MM.1S (cell line): ENCODE measurements around the gene GPR82.
A peak's percentile ranks its signal among the peaks of the same experiment; 100 is the strongest.

Experiments used
- DNase-seq: peaks from one replicate; pipeline ENCODE4 v3.0.0-alpha.2; 2015
- H2AFZ ChIP-seq: fragments of 300-600 bp; sonication (generic); 2 replicates; pipeline ENCODE4 v1.6.0; 2016; ENCODE audit warnings: antibody characterized with exemption, low read length
- H3F3A ChIP-seq: fragments of 300-600 bp; sonication (generic); 2 replicates; pipeline ENCODE4 v1.6.1; 2016; ENCODE audit warnings: mild to moderate bottlenecking, antibody characterized with exemption, low read length, moderate library complexity, mixed read lengths; ENCODE audit not compliant: insufficient read depth
- H3K27ac ChIP-seq: fragments of 300-600 bp; sonication (generic); 2 replicates; pipeline ENCODE4 v1.5.1; 2016; ENCODE audit warnings: mild to moderate bottlenecking, low read length
- H3K27me3 ChIP-seq: fragments of 300-600 bp; sonication (generic); replicated peaks from 2 replicates; pipeline ENCODE4 v1.6.0; 2016; ENCODE audit warnings: low read length; ENCODE audit not compliant: insufficient read depth
- H3K36me3 ChIP-seq: fragments of 300-600 bp; sonication (generic); replicated peaks from 2 replicates; pipeline ENCODE4 v1.6.1; 2016; ENCODE audit warnings: mild to moderate bottlenecking, low read length, mixed read lengths; ENCODE audit not compliant: insufficient read depth
- H3K4me1 ChIP-seq: fragments of 300-600 bp; sonication (generic); 2 replicates; pipeline ENCODE4 v1.6.1; 2016; ENCODE audit warnings: low read length, mixed read lengths
- H3K4me2 ChIP-seq: fragments of 300-600 bp; sonication (generic); 2 replicates; pipeline ENCODE4 v1.6.0; 2016; ENCODE audit warnings: low read depth, low read length
- H3K4me3 ChIP-seq: fragments of 300-600 bp; sonication (generic); 2 replicates; pipeline ENCODE4 v1.5.1; 2016; ENCODE audit warnings: low read length, mixed read lengths
- H3K79me2 ChIP-seq: fragments of 300-600 bp; sonication (generic); 2 replicates; pipeline ENCODE4 v1.6.1; 2016; ENCODE audit warnings: mixed run types, low read length, mixed read lengths
- H3K9ac ChIP-seq: fragments of 300-600 bp; sonication (generic); 2 replicates; pipeline ENCODE4 v1.6.1; 2016; ENCODE audit warnings: low read length, mixed read lengths
- H3K9me2 ChIP-seq: fragments of 300-600 bp; sonication (generic); replicated peaks from 2 replicates; pipeline ENCODE4 v1.6.1; 2016; ENCODE audit warnings: mild to moderate bottlenecking, low read length, mixed read lengths; ENCODE audit not compliant: insufficient read depth
- H3K9me3 ChIP-seq: fragments of 300-600 bp; sonication (generic); replicated peaks from 2 replicates; pipeline ENCODE4 v1.6.1; 2016; ENCODE audit warnings: mild to moderate bottlenecking, low read length, mixed read lengths; ENCODE audit not compliant: insufficient read depth
- H4K20me1 ChIP-seq: fragments of 300-600 bp; sonication (generic); 2 replicates; pipeline ENCODE4 v1.6.1; 2016; ENCODE audit warnings: mild to moderate bottlenecking, low read length, moderate library complexity, mixed read lengths; ENCODE audit not compliant: insufficient read depth
- EZH2 ChIP-seq: fragments of 300-600 bp; sonication (generic); optimal IDR thresholded peaks from 2 replicates; pipeline ENCODE3; 2017; ENCODE audit warnings: low read depth, mild to moderate bottlenecking, antibody characterized with exemption, low read length, mixed read lengths
- EZH2phosphoT487 ChIP-seq: fragments of 300-600 bp; sonication (generic); IDR thresholded peaks from 2 replicates; pipeline ENCODE4 v1.6.1; 2018; ENCODE audit warnings: antibody characterized with exemption, low read length
- TF ChIP-seq, protein P1 (sequence below): fragments of 300-600 bp; sonication (generic); IDR thresholded peaks from 2 replicates; pipeline ENCODE4 v1.5.1; 2016; ENCODE audit warnings: antibody characterized with exemption, low read length, mixed read lengths

The GPR82 gene

DNA sequence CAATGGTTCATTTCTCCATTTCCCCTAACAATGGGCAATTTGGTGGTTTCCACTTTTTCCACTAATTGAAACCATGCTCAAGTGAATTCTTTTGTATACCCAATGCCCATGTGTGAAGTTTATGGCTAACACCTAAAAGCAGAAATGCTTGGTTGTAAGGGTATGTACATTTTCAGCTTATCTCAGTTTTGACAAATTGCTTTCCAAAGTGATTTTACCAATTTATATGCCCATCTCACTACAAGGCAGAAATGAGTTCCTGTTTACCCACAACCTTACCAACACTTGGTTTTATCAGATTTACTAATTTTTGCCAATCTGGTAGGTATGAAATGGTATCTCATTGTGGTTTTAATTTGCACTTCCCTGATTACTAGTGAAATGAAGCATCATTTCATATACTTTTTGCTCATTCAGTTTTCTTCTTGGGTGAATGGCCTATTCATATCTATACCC lies 20.4 kb upstream of the GPR82 start:
- H4K20me1 ChIP-seq, result no peaks in the 10 kb centered on the region
- H3K9ac ChIP-seq, result no peak overlapping the region
- H3K79me2 ChIP-seq, result no peaks in the 10 kb centered on the region
- no peaks in the 10 kb centered on the region for H3K9me3 ChIP-seq
- no peaks in the 10 kb centered on the region for H3K27me3 ChIP-seq
- no peak overlapping the region for H3K4me3 ChIP-seq
- H3K4me1 ChIP-seq, result peaks cover 8% of the 10 kb centered on the region
- H2AFZ ChIP-seq, result no peak overlapping the region
- no peak overlapping the region for H3K27ac ChIP-seq
- no peaks in the 10 kb centered on the region for H3K9me2 ChIP-seq
- H3K4me2 ChIP-seq, result no peak overlapping the region
- no peak for TF ChIP-seq EZH2phosphoT487
- TF ChIP-seq EZH2, result no peak
- no peak for DNase-seq
- H3F3A ChIP-seq, result no peaks in the 10 kb centered on the region
- H3K36me3 ChIP-seq, result no peaks in the 10 kb centered on the region

DNA sequence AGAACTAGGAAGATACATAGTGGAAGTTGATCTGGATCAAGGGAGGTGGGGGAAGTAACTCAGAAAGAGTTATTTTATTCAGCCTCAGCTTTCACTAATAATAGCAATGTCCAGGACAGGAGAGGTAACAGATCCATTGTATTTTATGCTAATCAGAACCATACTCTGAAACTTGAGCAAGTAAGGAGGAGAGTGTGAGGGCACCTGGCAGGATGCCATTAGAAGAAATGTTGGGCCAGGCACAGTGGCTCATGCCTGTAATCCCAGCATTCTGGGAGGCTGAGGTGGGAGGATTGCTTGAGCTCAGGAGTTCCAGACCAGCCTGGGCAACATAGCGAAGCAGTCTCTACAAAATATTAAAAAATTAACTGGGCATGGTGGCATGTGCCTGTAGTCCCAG lies 18.9 kb upstream of the GPR82 start:
- H4K20me1 ChIP-seq, result no peaks in the 10 kb centered on the region
- no peaks in the 10 kb centered on the region for H3K27me3 ChIP-seq
- H3K27ac ChIP-seq, result no peak overlapping the region
- no peaks in the 10 kb centered on the region for H3K9me3 ChIP-seq
- H3K4me2 ChIP-seq, result no peak overlapping the region; the same call in 1 of the 2 replicates
- no peak overlapping the region for H2AFZ ChIP-seq
- no peak for TF ChIP-seq EZH2
- no peak overlapping the region for H3K4me3 ChIP-seq
- no peaks in the 10 kb centered on the region for H3K9me2 ChIP-seq
- H3K4me1 ChIP-seq, result peaks cover 8% of the 10 kb centered on the region
- no peaks in the 10 kb centered on the region for H3K79me2 ChIP-seq
- H3K36me3 ChIP-seq, result no peaks in the 10 kb centered on the region
- H3F3A ChIP-seq, result no peaks in the 10 kb centered on the region
- H3K9ac ChIP-seq, result no peak overlapping the region
- DNase-seq, result no peak

DNA sequence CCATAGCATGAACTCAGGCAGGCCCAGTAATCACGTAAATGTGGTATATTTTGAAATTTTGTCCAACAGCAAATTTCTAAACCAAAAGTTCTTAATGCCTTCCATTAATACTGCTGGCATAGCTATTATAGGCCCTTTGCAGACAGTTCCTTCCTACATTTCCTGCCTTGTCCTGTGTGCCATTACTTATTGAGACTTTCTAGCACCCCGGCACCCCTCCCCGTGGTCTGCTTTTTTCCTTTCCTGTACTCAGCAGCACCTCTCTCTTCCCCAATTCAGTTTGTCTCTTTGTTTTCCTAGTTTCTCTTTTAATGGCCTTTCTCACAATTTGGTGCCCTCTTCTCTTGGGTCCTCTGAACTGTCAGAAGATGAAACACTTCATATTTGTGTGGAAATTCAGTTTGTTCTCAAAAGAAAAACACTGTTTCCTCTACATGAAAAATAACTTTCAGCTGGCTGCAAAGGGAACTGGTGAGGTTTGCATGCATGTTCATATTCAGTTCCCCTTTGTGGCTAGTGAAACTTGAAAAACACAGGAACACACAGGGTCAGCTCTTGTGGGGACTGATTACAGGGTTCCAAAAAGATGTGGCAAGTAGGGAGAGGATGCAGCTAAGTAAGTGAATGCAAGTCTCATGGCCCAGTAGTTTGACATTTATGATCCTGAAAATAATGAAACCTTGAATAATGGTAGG lies 18.2 kb upstream of the GPR82 start:
- no peak for TF ChIP-seq EZH2phosphoT487
- TF ChIP-seq EZH2, result no peak
- TF ChIP-seq, protein P1, sequence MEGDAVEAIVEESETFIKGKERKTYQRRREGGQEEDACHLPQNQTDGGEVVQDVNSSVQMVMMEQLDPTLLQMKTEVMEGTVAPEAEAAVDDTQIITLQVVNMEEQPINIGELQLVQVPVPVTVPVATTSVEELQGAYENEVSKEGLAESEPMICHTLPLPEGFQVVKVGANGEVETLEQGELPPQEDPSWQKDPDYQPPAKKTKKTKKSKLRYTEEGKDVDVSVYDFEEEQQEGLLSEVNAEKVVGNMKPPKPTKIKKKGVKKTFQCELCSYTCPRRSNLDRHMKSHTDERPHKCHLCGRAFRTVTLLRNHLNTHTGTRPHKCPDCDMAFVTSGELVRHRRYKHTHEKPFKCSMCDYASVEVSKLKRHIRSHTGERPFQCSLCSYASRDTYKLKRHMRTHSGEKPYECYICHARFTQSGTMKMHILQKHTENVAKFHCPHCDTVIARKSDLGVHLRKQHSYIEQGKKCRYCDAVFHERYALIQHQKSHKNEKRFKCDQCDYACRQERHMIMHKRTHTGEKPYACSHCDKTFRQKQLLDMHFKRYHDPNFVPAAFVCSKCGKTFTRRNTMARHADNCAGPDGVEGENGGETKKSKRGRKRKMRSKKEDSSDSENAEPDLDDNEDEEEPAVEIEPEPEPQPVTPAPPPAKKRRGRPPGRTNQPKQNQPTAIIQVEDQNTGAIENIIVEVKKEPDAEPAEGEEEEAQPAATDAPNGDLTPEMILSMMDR, result no peak
- peak overlapping the region; percentile 36; the same call in 1 of the 2 replicates for H3K27ac ChIP-seq

DNA sequence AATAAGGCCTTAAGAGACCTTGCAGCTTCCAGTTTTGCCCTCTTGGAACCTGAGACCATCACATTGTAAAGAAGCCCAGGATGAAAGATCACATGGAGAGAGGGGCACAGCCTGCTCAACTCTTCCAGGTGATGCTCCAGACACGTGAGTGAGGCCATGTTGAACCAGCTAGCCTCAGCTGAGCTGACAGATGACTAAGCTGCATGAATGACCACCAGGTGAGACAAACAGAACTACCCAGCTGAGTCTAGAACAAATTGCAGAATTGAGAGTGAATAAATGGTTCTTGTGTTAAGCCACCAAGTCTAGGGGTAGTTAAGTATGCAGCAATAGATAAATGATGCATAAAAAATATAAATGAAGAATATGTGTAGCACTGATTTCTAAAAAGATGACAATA lies 16.8 kb upstream of the GPR82 start:
- Histone ChIP-seq H3K4me3 (no peak overlapping the region), H3K4me1 (peaks cover 8% of the 10 kb centered on the region), H3K9me2 (no peaks in the 10 kb centered on the region), H3F3A (no peaks in the 10 kb centered on the region), H4K20me1 (no peaks in the 10 kb centered on the region), H3K4me2 (no peak overlapping the region), H3K36me3 (no peaks in the 10 kb centered on the region), H3K27ac (no peak overlapping the region), H2AFZ (no peak overlapping the region), H3K79me2 (no peaks in the 10 kb centered on the region), H3K27me3 (no peaks in the 10 kb centered on the region), H3K9ac (no peak overlapping the region), H3K9me3 (no peaks in the 10 kb centered on the region)
- DNase-seq, result no peak
- TF ChIP-seq EZH2 (no peak), EZH2phosphoT487 (no peak)
- TF ChIP-seq, protein P1, result no peak

More for the DNA sequence above, 18.2 kb upstream of the GPR82 start:
- H3K4me1 ChIP-seq, result peaks cover 8% of the 10 kb centered on the region
- peak overlapping the region; percentile 12; the same call in 1 of the 2 replicates for H3K4me2 ChIP-seq
- no peaks in the 10 kb centered on the region for H3K27me3 ChIP-seq
- no peaks in the 10 kb centered on the region for H3K36me3 ChIP-seq
- H3F3A ChIP-seq, result no peaks in the 10 kb centered on the region
- no peak overlapping the region for H3K9ac ChIP-seq
- no peaks in the 10 kb centered on the region for H3K9me2 ChIP-seq
- no peaks in the 10 kb centered on the region for H4K20me1 ChIP-seq
- no peaks in the 10 kb centered on the region for H3K79me2 ChIP-seq
- H3K4me3 ChIP-seq, result no peak overlapping the region
- peak; percentile 14 for DNase-seq
- H3K9me3 ChIP-seq, result no peaks in the 10 kb centered on the region
- H2AFZ ChIP-seq, result no peak overlapping the region
